Measurements from ENCODE around the gene FBXL16.

The FBXL16 gene

DNA sequence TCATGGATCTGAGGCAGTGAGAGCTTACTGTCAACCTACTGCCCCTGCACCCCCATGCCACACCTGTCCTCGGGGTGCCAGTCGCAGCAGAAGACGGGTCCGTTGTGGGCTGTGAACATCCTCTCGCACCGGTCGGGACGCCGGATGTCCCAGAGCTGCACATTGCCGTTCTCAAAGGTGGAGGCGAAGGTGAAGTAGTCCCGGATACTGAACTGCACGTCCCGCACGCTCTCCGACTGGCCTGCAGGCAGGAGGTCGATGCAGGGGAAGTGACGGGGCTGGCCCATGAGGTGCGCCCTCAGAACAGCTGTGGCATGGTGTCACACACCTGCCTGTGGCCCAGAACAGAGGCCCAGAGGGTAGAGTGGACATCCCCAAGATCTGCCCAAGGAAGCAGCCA lies 18.1 kb downstream of the FBXL16 start:
- TF ChIP-seq CEBPB (IDR thresholded peaks at IDR 0.05), result no peak

DNA sequence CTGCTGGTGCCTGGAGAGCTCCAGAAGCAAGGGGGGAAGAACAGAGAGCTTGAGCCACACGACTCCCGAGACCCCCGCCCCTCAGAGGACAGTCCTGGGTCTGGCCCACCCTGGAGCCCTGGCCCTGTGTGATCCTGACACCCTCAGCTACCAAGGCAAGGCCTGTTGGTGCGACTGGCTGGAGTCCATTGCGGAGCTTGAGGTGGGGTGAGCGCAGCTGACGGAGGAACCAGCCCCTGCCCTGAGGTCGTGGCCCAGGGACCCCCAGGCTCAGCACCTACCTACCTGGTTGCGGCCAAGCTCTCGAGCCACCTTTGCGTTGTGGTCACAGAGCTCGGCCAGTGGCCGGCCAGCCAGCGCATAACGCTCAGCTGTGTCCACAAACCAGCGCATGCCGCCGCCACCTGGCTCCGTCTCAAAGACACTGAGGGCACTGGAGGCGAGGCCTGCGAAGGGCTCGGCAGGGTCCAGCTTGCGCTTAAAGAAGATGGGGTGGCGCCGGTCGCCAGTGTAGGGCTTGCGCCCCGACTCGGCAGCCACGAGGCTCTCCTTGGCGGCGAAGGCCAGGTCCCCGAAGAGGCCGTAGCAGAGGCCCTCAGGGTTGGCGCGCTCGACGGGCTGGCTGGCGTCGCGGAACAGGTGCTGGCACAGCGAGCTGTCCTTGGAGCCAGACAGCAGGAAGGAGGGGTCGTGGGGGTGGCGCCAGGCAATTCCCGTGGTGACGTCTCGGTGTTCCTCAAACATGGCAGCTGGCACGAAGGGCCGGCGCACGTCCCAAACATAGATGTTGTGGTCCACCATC lies 18.9 kb downstream of the FBXL16 start:
- TF ChIP-seq EP300 (IDR thresholded peaks at IDR 0.05; ENCODE audit: borderline replicate concordance) (no peak), NFIC (IDR thresholded peaks at IDR 0.05) (no peak), TCF12 (IDR thresholded peaks at IDR 0.05; ENCODE audit: low read depth) (no peak), CEBPB (IDR thresholded peaks at IDR 0.05) (no peak), EGR1 (IDR thresholded peaks at IDR 0.05) (no peak), CREB1 (IDR thresholded peaks at IDR 0.05; ENCODE audit: low read depth) (no peak), RAD21 (IDR thresholded peaks at IDR 0.05; ENCODE audit: low read depth) (no peak), ZBTB7A (IDR thresholded peaks at IDR 0.05; ENCODE audit: low read depth) (no peak), FOXM1 (IDR thresholded peaks at IDR 0.05; ENCODE audit: borderline replicate concordance, low read depth) (no peak), YY1 (IDR thresholded peaks at IDR 0.05; ENCODE audit: low read depth) (no peak), TEAD4 (IDR thresholded peaks at IDR 0.05) (no peak), TAF1 (IDR thresholded peaks at IDR 0.05; ENCODE audit: low read depth) (no peak)
- TF ChIP-seq, protein P1, sequence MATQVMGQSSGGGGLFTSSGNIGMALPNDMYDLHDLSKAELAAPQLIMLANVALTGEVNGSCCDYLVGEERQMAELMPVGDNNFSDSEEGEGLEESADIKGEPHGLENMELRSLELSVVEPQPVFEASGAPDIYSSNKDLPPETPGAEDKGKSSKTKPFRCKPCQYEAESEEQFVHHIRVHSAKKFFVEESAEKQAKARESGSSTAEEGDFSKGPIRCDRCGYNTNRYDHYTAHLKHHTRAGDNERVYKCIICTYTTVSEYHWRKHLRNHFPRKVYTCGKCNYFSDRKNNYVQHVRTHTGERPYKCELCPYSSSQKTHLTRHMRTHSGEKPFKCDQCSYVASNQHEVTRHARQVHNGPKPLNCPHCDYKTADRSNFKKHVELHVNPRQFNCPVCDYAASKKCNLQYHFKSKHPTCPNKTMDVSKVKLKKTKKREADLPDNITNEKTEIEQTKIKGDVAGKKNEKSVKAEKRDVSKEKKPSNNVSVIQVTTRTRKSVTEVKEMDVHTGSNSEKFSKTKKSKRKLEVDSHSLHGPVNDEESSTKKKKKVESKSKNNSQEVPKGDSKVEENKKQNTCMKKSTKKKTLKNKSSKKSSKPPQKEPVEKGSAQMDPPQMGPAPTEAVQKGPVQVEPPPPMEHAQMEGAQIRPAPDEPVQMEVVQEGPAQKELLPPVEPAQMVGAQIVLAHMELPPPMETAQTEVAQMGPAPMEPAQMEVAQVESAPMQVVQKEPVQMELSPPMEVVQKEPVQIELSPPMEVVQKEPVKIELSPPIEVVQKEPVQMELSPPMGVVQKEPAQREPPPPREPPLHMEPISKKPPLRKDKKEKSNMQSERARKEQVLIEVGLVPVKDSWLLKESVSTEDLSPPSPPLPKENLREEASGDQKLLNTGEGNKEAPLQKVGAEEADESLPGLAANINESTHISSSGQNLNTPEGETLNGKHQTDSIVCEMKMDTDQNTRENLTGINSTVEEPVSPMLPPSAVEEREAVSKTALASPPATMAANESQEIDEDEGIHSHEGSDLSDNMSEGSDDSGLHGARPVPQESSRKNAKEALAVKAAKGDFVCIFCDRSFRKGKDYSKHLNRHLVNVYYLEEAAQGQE (IDR thresholded peaks at IDR 0.05; ENCODE audit: low read depth), result no peak
- TF ChIP-seq, protein P2, sequence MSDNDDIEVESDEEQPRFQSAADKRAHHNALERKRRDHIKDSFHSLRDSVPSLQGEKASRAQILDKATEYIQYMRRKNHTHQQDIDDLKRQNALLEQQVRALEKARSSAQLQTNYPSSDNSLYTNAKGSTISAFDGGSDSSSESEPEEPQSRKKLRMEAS (IDR thresholded peaks at IDR 0.05), result no peak
- TF ChIP-seq, protein P3, sequence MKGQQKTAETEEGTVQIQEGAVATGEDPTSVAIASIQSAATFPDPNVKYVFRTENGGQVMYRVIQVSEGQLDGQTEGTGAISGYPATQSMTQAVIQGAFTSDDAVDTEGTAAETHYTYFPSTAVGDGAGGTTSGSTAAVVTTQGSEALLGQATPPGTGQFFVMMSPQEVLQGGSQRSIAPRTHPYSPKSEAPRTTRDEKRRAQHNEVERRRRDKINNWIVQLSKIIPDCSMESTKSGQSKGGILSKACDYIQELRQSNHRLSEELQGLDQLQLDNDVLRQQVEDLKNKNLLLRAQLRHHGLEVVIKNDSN (IDR thresholded peaks at IDR 0.05), result no peak

DNA sequence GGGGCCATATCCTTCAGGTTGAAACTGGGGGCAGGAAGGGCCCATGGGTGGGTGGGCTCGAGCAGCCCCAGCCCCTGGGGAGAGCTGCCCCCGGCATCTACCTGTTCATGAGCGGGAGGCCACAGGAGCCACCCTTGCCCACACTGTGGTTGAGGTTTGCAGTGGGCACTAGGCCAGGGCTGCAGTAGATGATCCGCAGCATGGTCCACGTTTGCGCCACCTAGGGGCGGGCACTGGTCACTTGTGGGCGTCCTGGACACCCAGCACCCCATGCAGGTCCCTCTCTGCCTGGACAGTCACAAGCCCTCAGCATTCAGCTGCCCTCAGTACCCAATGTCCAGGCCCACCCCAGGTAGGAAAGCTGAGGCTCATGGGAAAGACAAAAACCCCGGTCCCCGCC lies 19.6 kb downstream of the FBXL16 start:
- no peak for TF ChIP-seq YY1 (IDR thresholded peaks at IDR 0.05; ENCODE audit: low read depth)
- 0 out of 2 replicates have a peak, but pooled peaks have one; percentile 12 for TF ChIP-seq RAD21 (IDR thresholded peaks at IDR 0.05; ENCODE audit: low read depth)

DNA sequence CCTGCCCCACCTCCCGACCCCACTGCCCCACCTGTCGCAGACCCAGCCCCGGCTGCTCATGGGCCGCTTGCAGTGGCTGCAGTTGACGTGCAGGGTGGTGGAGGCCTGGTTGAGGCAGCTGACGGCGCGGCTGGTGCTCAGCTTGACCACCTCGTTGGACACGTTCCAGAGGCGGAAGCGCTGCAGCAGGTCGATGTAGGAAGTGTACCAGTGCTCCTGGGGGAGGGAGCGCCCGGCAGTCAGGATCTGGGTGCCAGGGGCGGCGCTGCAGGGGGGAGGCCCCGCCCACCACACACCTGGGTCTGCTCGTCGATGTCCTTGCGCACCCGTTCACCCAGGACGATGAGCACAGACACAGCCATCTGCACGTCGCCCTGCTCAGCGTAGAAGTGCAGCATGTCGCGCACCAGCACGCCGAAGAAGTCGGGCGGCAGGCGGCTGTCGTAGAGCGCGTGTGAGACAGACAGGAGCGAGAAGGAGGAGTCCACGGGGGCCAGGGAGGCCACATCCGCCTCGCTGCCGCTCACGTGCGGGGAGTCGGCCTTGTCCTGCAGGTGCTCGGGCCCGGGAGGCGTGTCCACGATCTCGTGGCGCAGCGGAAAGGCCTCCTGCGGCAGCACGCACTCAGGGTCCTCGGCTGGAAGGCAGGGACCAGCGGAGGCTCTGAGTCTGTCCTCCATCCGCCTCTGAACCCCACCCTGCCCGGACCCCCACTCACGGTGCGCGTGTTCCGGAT lies 20.5 kb downstream of the FBXL16 start:
- TF ChIP-seq NFIC (IDR thresholded peaks at IDR 0.05), result no peak
- no peak for TF ChIP-seq CREB1 (IDR thresholded peaks at IDR 0.05; ENCODE audit: low read depth)
- TF ChIP-seq EGR1 (IDR thresholded peaks at IDR 0.05), result no peak
- TF ChIP-seq YY1 (IDR thresholded peaks at IDR 0.05; ENCODE audit: low read depth), result no peak
- TF ChIP-seq TAF1 (IDR thresholded peaks at IDR 0.05; ENCODE audit: low read depth), result no peak
- TF ChIP-seq, protein P1 (IDR thresholded peaks at IDR 0.05; ENCODE audit: low read depth), result no peak
- TF ChIP-seq ZBTB7A (IDR thresholded peaks at IDR 0.05; ENCODE audit: low read depth), result no peak

DNA sequence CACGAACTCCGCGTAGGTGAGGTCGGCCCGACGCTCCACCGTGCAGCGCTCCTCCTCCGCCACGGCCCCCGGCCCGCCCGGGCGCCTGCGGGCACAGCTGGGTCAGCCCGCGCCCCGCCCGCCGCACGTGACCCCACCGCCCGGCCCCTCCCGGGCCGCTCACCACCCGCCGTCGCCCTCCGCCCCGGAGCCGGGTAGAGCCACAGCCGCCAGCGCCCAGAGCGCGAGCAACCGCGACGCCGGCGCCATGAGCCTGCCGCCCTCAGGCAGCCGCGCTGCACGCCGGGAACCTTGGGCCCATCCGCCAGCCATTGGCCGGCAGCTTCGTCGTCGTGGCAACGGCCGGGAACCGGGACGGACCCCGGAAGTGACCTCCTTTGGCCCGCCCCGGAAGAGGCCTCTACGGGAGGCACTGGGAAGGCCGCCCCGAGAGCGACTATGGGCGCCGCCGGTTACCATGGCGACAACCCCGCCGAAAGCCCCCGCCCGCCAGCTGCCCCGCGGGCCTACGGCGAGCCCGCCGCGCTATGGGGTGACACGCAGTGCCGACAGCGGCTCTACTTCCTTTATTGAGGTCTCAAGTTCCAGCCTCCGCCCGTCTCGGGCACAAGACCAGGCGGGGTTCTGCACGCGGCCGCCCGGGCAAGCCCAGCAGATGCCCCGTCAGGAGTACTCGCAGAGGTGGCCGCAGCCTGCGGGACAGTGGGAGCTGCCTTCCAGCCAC lies 21.4 kb downstream of the FBXL16 start, which contains the start of gene JMJD8:
TSS of gene JMJD8 (minus strand) at position 264 of the 724 bp plus-strand sequence. CDS start at position 249, 15 bp downstream.
- peak; percentile 19; the same call in 1 of the 2 replicates for TF ChIP-seq EP300 (IDR thresholded peaks at IDR 0.05; ENCODE audit: borderline replicate concordance)
- no peak for TF ChIP-seq RAD21 (IDR thresholded peaks at IDR 0.05; ENCODE audit: low read depth)
- TF ChIP-seq TCF12 (IDR thresholded peaks at IDR 0.05; ENCODE audit: low read depth), result peak; percentile 69; the same call in 1 of the 2 replicates
- peak; percentile 86 for TF ChIP-seq TAF1 (IDR thresholded peaks at IDR 0.05; ENCODE audit: low read depth)
- TF ChIP-seq, protein P1 (IDR thresholded peaks at IDR 0.05; ENCODE audit: low read depth), result no peak
- TF ChIP-seq NFIC (IDR thresholded peaks at IDR 0.05), result peak; percentile 38; the same call in 1 of the 2 replicates
- TF ChIP-seq ZBTB7A (IDR thresholded peaks at IDR 0.05; ENCODE audit: low read depth), result no peak
- TF ChIP-seq CREB1 (IDR thresholded peaks at IDR 0.05; ENCODE audit: low read depth), result peak; percentile 76
- TF ChIP-seq, protein P2 (IDR thresholded peaks at IDR 0.05), result peak; percentile 95
- TF ChIP-seq YY1 (IDR thresholded peaks at IDR 0.05; ENCODE audit: low read depth), result peak; percentile 92
- TF ChIP-seq, protein P3 (IDR thresholded peaks at IDR 0.05), result peak; percentile 74
- peak; percentile 0; the same call in 1 of the 2 replicates for TF ChIP-seq TEAD4 (IDR thresholded peaks at IDR 0.05)
- no peak for TF ChIP-seq EGR1 (IDR thresholded peaks at IDR 0.05)
- TF ChIP-seq FOXM1 (IDR thresholded peaks at IDR 0.05; ENCODE audit: borderline replicate concordance, low read depth), result peak; percentile 26; the same call in 1 of the 2 replicates

Data from Ishikawa (cell line).